SK-N-SH treated with all-trans-retinoic acid at 6 μM for 48 hours (cell line): ENCODE data around the gene TGFBR3.

Experiments
- ATAC-seq: fragments of 200-7000 bp; cut with Tn5 transposase; 3 replicates; pipeline ENCODE4 v1.9.1; 2020; ENCODE audit warnings: mild to moderate bottlenecking, moderate library complexity
- ARNTL ChIP-seq: fragments of 450-650 bp; formaldehyde crosslinking; IDR thresholded peaks from 2 replicates; pipeline ENCODE4 v1.5.0; 2020; ENCODE audit warnings: low read depth, mild to moderate bottlenecking, moderate library complexity, borderline replicate concordance
- BACH2 ChIP-seq: fragments of 250-450 bp; sonication (Bioruptor Pico); IDR thresholded peaks from 2 replicates; pipeline ENCODE4 v1.9.0; 2021; ENCODE audit warnings: mild to moderate bottlenecking, borderline replicate concordance
- CREB5 ChIP-seq: fragments of 250-450 bp; sonication (Bioruptor Pico); IDR thresholded peaks from 2 replicates; pipeline ENCODE4 v1.5.1; 2020; ENCODE audit warnings: low read depth, mild to moderate bottlenecking, moderate library complexity
- ESRRG ChIP-seq: fragments of 250-450 bp; sonication (Bioruptor Pico); IDR thresholded peaks from 2 replicates; pipeline ENCODE4 v1.6.1; 2021; ENCODE audit warnings: mild to moderate bottlenecking
- GLIS3 ChIP-seq: fragments of 250-450 bp; sonication (Bioruptor Pico); IDR thresholded peaks from 2 replicates; pipeline ENCODE4 v1.5.0; 2020; ENCODE audit warnings: mild to moderate bottlenecking, moderate library complexity
- OSR1 ChIP-seq: fragments of 250-450 bp; sonication (Bioruptor Pico); IDR thresholded peaks from 2 replicates; pipeline ENCODE4 v1.8.0; 2022; ENCODE audit warnings: moderate library complexity, mild to moderate bottlenecking, inconsistent platforms
- POU6F1 ChIP-seq: fragments of 250-450 bp; sonication (Bioruptor Pico); IDR thresholded peaks from 2 replicates; pipeline ENCODE4 v1.8.0; 2021; ENCODE audit warnings: low read depth, mild to moderate bottlenecking, moderate library complexity, borderline replicate concordance
- PPARA ChIP-seq: fragments of 250-450 bp; sonication (Bioruptor Pico); IDR thresholded peaks from 2 replicates; pipeline ENCODE4 v1.5.0; 2020; ENCODE audit warnings: mild to moderate bottlenecking, borderline replicate concordance
- SNAI2 ChIP-seq: fragments of 250-450 bp; sonication (Bioruptor Pico); IDR thresholded peaks from 2 replicates; pipeline ENCODE4 v1.5.0; 2020; ENCODE audit warnings: mild to moderate bottlenecking, moderate library complexity
- TCF4 ChIP-seq: fragments of 250-450 bp; sonication (Bioruptor Pico); IDR thresholded peaks from 2 replicates; pipeline ENCODE4 v1.8.0; 2021; ENCODE audit warnings: mild to moderate bottlenecking, moderate library complexity, borderline replicate concordance
- ZFP30 ChIP-seq: fragments of 450-650 bp; formaldehyde crosslinking; IDR thresholded peaks from 2 replicates; pipeline ENCODE4 v1.5.0; 2022; ENCODE audit warnings: mild to moderate bottlenecking, moderate library complexity
- ZNF565 ChIP-seq: fragments of 450-650 bp; formaldehyde crosslinking; conservative IDR thresholded peaks from 2 replicates; pipeline ENCODE4 v1.5.0; 2020; ENCODE audit warnings: low read depth, mild to moderate bottlenecking, moderate library complexity
- TF ChIP-seq, protein P1 (sequence below): fragments of 250-450 bp; sonication (Bioruptor Pico); IDR thresholded peaks from 2 replicates; pipeline ENCODE4 v1.5.1; 2021; ENCODE audit warnings: mild to moderate bottlenecking, moderate library complexity
- TF ChIP-seq, protein P2 (sequence below): fragments of 250-450 bp; sonication (Bioruptor Pico); IDR thresholded peaks from 2 replicates; pipeline ENCODE4 v1.8.0; 2020; ENCODE audit warnings: mild to moderate bottlenecking, moderate library complexity, borderline replicate concordance

The TGFBR3 gene

GRCh38 chr1:91829293-91830153, 56.4 kb downstream of the TGFBR3 start (continued):
- TF ChIP-seq, protein P1, sequence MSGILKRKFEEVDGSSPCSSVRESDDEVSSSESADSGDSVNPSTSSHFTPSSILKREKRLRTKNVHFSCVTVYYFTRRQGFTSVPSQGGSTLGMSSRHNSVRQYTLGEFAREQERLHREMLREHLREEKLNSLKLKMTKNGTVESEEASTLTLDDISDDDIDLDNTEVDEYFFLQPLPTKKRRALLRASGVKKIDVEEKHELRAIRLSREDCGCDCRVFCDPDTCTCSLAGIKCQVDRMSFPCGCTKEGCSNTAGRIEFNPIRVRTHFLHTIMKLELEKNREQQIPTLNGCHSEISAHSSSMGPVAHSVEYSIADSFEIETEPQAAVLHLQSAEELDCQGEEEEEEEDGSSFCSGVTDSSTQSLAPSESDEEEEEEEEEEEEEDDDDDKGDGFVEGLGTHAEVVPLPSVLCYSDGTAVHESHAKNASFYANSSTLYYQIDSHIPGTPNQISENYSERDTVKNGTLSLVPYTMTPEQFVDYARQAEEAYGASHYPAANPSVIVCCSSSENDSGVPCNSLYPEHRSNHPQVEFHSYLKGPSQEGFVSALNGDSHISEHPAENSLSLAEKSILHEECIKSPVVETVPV (CRISPR knock-in tag): no peak

GRCh38 chr1:91828583-91829281, 57.2 kb downstream of the TGFBR3 start:
- ATAC-seq: no peak
- no peak for TF ChIP-seq OSR1 (CRISPR knock-in tag)
- no peak for TF ChIP-seq POU6F1 (CRISPR knock-in tag)
- TF ChIP-seq, protein P2, sequence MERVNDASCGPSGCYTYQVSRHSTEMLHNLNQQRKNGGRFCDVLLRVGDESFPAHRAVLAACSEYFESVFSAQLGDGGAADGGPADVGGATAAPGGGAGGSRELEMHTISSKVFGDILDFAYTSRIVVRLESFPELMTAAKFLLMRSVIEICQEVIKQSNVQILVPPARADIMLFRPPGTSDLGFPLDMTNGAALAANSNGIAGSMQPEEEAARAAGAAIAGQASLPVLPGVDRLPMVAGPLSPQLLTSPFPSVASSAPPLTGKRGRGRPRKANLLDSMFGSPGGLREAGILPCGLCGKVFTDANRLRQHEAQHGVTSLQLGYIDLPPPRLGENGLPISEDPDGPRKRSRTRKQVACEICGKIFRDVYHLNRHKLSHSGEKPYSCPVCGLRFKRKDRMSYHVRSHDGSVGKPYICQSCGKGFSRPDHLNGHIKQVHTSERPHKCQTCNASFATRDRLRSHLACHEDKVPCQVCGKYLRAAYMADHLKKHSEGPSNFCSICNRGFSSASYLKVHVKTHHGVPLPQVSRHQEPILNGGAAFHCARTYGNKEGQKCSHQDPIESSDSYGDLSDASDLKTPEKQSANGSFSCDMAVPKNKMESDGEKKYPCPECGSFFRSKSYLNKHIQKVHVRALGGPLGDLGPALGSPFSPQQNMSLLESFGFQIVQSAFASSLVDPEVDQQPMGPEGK (CRISPR knock-in tag): no peak
- TF ChIP-seq CREB5 (CRISPR knock-in tag): no peak
- TF ChIP-seq ESRRG: no peak
- TF ChIP-seq, protein P1 (CRISPR knock-in tag): no peak
- TF ChIP-seq ZFP30 (CRISPR knock-in tag): no peak
- TF ChIP-seq PPARA (CRISPR knock-in tag): no peak
- TF ChIP-seq SNAI2 (CRISPR knock-in tag): no peak
- TF ChIP-seq TCF4: no peak
- TF ChIP-seq BACH2: no peak
- TF ChIP-seq, all 23 proteins: peak for 0

DNA sequence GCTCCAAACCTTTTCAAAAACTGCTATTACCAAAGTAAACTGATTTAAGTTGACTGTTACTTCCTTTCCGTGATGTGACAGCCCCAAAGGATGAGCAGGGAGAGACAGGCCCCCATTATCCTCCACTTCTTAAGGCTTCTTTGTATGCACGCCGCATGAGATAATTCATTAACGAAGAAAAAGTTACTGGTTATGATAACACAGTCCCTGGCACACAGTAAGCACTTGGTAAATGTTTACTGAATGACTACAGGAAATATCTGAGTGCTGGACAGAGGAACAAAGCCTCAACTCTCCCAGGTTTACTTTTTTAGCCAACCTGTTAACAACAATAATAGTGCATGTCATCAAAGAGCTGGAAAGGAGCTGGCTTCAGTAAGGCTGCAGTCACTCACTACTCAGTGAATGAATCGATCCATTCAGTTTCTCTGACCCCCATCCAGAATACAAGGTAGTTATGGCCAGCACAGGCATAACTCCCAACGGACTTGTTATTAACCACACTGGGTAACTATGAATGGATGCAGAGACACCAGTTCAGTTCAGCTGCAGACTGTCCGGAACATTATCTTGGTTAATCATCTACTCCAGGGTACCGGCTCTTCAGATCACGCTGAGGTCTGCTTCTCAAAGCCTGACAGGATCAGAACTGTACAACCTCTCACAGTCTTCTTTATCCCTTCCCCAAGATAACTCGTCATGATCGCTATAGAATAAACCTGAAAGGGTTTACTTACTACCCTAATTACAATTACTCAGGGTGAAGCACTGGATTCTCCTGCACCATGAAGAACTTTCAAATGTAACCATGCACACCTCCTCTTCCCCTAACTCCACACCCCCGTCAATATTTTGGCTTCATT, 58.3 kb downstream of the TGFBR3 start:
- TF ChIP-seq, protein P1 (CRISPR knock-in tag): no peak
- TF ChIP-seq BACH2: no peak
- no peak for TF ChIP-seq POU6F1 (CRISPR knock-in tag)
- no peak for TF ChIP-seq GLIS3 (CRISPR knock-in tag)
- TF ChIP-seq ZNF565: no peak
- no peak for TF ChIP-seq ARNTL
- TF ChIP-seq OSR1 (CRISPR knock-in tag): no peak
- TF ChIP-seq, all 23 proteins: peak for 0

More for the DNA sequence above, 58.3 kb downstream of the TGFBR3 start:
- no peak for ATAC-seq
